Activated CD4-positive, CD25-positive, alpha-beta regulatory T cell (primary cell): ENCODE measurements around the gene ADAMTSL1.

Source experiments
- DNase-seq, 4 experiments: peaks; one replicate each; lab custom pipeline; 2025; lab: John Stamatoyannopoulos, UW

The ADAMTSL1 gene

GRCh38 chr9:18776836-18777820, 303.2 kb downstream of the ADAMTSL1 start:
- no peak for DNase-seq

- no peak for DNase-seq
Observed at GRCh38 chr9:18778147-18778546, 304.2 kb downstream of the ADAMTSL1 start.

GRCh38 chr9:18778846-18779245, 304.9 kb downstream of the ADAMTSL1 start:
- DNase-seq, result no peak

GRCh38 chr9:18783909-18784308, 310.0 kb downstream of the ADAMTSL1 start:
- no peak for DNase-seq

GRCh38 chr9:18785604-18786003, 311.7 kb downstream of the ADAMTSL1 start:
- no peak for DNase-seq

GRCh38 chr9:18786196-18786595, 312.2 kb downstream of the ADAMTSL1 start:
- DNase-seq, result no peak

GRCh38 chr9:18786911-18787650, 313.1 kb downstream of the ADAMTSL1 start:
- no peak for DNase-seq

GRCh38 chr9:18788256-18788655, 314.3 kb downstream of the ADAMTSL1 start:
- no peak for DNase-seq

- DNase-seq, result no peak
Observed at GRCh38 chr9:18791074-18791473, 317.1 kb downstream of the ADAMTSL1 start.

GRCh38 chr9:18793122-18793521, 319.2 kb downstream of the ADAMTSL1 start:
- no peak for DNase-seq

- DNase-seq, result no peak
Observed at GRCh38 chr9:18795947-18796671, 322.2 kb downstream of the ADAMTSL1 start.

- DNase-seq, result no peak
Observed at GRCh38 chr9:18796696-18797270, 322.8 kb downstream of the ADAMTSL1 start.

- no peak for DNase-seq
Observed at GRCh38 chr9:18798106-18798505, 324.2 kb downstream of the ADAMTSL1 start.

- no peak for DNase-seq
Observed at GRCh38 chr9:18798508-18799290, 324.7 kb downstream of the ADAMTSL1 start.

- DNase-seq, result no peak
Observed at GRCh38 chr9:18799428-18799827, 325.5 kb downstream of the ADAMTSL1 start.

GRCh38 chr9:18800579-18800978, 326.6 kb downstream of the ADAMTSL1 start:
- no peak for DNase-seq

GRCh38 chr9:18805386-18805785, 331.4 kb downstream of the ADAMTSL1 start:
- DNase-seq, result no peak

- no peak for DNase-seq
Observed at GRCh38 chr9:18806232-18807080, 332.5 kb downstream of the ADAMTSL1 start.

GRCh38 chr9:18810581-18810980, 336.6 kb downstream of the ADAMTSL1 start:
- DNase-seq, result no peak

GRCh38 chr9:18811171-18811570, 337.2 kb downstream of the ADAMTSL1 start:
- DNase-seq, result no peak
